ENCODE results near the gene MYCBP2.

The MYCBP2 gene

DNA sequence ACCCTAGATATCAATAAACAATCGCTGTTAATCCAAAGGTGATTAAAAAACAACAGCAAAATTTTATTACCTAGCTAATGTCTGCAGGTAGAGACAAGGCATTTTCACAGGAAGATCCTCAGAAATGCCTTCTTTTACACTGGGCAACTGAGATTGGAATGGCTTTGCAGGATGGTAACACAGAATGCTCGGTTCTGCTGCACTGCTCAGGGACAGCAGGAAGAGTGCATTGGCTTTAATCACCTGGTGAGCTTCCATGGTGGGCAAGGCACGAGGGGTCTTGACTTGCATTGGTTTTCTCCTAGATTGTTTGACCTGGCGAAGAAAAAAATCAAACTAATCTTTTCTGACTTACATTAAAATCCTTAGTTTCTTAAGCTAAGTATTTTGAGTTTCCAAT lies 231.6 kb downstream of the MYCBP2 start:
- DNase-seq (ENCODE audit: low read depth, low spot score), result no peak

DNA sequence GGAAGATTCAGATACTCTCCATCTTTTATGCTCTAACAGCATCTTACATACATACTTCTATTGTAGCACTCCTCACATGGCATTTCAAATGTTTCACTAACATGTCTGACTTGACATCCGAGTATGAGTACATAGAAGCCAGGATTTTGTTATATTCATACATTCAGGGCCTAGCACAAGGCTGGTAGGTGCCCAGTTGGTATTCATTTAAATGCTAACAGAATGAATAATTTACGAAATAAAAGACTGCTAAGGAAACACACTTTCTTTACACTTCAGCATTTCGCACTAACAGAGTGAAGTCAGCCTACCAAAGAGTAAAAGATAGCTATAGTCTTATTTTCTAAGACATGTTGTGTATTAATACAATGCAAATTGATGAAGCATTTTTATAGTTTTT lies 232.1 kb downstream of the MYCBP2 start:
- no peak for DNase-seq (ENCODE audit: low read depth, low spot score)

DNA sequence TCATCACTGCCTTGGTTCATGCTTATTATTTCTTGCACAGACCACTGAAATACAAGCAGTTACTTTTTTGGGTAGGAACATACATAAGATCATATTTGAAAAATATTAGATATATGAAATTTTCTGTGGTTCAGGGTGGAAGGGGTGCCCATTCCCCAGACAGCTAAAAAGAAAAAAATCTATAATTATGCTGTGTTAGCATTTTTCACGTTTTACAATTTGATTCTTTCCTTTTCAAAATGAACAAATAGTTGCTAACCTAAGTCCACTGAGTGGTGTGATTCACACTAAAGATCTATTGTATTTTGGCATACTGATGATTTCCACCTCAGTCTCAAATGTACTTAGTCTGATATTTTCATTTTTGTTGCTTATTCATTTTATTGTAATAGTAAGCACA lies 233.2 kb downstream of the MYCBP2 start:
- DNase-seq (ENCODE audit: low read depth, low spot score), result no peak

DNA sequence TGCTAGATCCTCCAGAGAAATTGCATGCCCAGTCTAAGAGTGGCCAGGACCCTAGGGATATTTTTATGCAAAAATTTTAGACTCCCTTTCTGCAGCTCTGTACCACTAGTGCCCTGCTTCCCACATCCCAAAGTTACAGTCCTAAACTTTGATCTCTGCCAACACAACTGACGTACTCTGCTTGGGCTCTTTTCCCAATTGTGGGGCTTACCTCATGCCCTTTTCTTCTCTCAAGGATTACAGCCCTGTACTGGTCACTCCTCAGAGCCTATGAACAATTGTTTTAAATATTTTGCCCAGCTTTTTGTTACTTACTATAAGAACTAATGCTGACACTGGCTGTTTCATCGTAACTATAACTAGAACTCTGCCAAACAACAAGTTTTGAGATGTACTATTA lies 242.1 kb downstream of the MYCBP2 start:
- no peak for DNase-seq (ENCODE audit: low read depth, low spot score)

DNA sequence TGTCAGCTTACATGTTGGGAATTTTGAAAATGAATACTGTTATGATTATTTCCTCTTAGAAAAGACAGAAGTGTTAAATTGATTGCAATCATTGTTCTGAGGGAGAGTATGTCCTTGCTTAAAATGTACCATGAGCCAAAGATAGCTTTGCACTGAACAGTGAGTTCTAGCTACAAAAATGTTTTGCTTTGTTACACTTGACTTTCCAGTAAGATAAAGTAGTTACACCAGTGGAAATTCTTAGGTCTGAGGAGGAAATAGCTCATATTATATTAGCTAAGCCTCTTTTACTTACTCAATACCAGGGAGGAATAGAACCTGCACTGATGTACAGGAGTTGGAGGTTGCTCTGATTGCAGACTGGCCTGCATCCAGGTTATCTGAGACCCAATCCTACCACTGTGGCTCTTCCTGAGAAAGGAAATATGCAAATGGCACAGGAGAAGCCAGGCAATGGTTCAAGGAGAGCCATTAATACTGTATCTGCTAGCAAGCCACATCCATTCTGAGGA lies 246.9 kb downstream of the MYCBP2 start:
- no peak for DNase-seq (ENCODE audit: low read depth, low spot score)

DNA sequence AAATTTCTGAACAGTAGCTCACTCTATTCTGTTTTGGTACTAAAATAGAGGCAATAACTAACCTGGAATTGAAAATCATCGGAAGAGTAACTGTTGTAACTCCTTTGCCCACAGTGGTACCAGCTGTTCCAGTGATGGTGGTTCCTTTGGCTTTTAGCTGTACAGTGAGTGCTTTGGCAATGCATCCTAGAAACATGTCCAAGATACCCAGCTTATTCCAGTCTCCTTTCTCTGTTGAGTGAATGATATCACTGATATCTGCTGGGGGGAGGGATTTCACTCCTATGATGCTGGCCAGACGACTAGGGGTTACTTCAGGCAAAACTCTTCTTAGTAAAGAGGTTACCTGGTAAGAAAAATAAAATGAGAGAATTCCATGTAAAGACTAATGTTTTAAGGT lies 259.4 kb downstream of the MYCBP2 start:
- no peak for DNase-seq (ENCODE audit: low read depth, low spot score)

DNA sequence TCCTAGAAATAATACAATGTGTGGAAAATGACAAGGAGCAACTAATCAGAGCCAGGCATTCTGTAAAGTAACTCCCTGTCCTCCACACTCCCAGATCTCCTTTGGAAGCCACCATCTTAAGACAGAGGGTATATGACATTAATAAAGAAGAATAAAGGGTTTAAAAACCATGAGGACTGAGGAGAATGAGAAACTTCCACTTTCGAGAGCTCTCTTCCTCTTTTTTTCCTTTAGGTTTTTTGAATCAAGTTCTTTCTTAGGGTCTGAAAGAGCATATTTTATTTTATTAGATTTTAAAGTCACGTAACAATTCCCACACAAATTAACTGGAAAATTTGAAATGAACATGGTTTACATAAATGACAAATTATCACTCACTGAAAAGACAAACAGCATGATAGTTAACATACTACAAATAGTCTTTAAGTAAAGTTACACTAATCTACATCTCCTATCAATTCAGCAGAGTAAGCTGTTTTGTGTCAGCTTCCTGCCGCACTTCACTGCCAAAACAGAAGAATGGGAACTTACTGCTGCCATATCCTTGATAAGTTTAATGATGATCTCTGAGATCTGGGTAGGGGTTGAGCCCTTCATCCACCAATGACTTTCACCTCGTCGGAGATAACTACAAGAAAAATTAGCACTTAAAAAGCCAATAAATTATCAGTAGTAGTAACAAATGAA lies 261.3 kb downstream of the MYCBP2 start:
- no peak for DNase-seq (ENCODE audit: low read depth, low spot score)

DNA sequence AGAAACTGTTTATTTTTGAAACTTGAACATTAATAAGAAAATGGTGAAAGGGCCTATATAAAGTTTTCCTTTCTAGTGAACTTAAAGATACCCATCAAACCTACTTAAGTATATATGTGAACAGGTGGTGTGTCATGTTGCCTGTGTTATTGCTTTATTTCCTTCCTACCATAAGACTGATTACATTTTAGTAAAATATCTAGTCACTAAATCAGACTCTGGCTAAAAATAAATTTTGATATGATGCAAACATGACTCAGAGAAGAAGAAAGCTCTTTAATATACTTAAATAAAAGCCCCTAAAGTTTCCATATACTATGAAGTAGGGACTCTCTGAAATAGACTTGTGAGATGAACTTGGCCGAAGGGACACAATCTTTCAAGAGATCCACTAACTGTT lies 264.8 kb downstream of the MYCBP2 start:
- DNase-seq (ENCODE audit: low read depth, low spot score), result no peak

DNA sequence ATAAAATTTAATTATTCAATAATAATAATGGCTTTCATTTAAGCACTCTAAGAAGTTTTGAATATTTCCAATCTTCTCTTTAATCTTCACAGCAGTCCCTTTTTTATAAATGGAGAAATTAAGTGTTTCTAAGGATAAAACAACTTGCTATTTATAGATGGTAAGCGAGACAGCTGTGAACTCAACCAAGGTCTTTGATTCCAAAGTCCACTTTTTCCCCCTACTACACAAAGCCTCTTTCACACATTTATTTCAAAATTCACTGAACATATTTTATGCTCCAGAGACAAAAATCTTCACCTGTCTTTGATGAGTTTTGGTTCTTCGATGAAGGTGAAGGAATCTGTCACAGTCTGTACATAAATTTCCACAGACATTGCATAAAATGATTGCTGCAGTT lies 265.5 kb downstream of the MYCBP2 start:
- DNase-seq (ENCODE audit: low read depth, low spot score), result no peak

DNA sequence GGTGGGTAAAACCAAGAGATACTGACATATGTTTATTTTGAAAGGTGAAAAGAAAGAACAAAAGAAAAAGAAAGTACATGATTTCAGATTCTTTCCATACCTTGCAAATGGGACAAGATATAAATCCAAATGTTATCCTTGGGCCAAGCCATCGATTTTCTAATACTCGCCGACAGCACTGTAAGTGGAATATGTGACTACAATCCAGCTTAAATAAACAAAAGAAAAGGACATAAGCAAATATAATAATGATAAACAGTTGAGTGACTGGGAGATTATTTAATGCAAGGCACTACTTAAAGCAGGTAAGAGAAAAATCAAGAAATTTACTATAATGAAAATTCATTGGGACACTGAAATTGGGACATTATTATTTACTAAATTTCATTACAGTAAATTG lies 270.0 kb downstream of the MYCBP2 start:
- DNase-seq (ENCODE audit: low read depth, low spot score), result no peak

DNA sequence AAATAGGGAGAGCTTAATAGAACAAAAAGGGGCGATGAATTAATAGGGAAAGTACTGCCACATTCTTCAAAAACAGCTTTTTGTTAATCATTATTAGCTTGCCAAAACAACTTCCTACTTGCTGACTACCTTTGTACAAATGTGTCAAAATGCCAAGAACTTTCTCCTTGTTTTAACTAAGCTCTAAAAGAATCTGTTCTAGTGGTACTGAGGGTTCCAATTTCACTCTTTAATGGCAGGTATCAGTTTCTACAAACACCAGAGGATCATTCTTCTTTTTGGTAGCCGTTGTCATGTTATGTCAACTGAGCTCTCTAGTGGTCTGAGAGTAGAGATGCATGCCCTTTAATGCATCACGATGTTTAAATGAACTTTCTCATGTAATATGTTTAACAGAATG lies 270.5 kb downstream of the MYCBP2 start:
- DNase-seq (ENCODE audit: low read depth, low spot score), result no peak

DNA sequence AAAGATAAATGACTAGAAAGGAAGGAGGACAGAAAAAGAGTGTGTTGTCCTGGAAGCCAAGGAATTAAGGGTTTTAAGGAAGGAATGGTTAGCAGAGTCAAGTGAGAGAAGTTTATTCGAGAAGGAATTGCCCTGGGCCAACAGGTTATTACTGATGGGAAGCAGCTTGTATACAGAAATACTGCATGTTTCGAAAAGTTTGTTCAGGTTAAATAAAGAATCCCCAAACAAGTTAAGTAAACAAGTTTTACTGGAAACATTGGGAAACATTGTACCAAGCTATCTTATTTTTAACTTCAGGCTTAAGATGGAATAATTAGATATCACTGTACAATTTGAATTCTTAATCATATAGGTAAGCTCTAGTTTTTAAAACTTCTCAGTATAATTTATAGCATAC lies 271.7 kb downstream of the MYCBP2 start:
- no peak for DNase-seq (ENCODE audit: low read depth, low spot score)

DNA sequence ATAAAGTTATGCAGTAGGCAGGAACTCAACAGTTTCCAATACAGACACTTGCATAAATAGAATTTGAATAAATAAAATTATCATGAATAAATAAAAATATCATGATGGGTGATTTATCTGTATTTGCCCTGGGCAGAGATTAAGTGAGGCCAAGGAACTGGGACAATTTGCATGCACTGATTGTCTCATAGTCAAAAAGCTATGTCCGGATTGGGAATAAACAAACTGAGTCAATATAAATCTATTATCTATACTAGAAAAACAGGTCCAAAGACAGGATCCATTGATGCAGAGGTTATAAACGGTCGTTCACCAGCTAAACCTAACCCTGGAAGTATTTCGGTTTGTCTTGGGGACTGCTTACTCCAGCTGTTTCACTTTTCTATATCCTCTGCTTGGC lies 273.7 kb downstream of the MYCBP2 start:
- DNase-seq (ENCODE audit: low read depth, low spot score), result no peak

DNA sequence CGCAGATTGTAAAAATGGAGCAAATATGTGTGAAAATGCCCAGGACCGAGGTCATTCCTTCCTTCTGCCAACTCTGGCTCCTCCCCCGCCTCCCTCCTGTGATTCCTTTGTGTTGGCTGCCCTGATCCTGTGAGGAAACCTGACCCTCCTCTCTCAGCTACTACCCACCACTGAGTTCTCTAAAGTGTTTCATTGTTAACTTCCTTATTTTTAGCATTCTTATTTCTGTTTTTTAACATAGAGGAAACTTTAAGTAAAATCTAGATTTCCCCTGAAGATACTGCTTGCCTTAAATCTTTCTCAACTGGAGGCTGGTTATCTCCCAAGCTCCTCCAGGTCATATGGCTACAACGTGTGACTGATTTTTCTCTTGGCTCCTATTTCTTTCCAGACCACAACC lies 278.2 kb downstream of the MYCBP2 start:
- no peak for DNase-seq (ENCODE audit: low read depth, low spot score)

DNA sequence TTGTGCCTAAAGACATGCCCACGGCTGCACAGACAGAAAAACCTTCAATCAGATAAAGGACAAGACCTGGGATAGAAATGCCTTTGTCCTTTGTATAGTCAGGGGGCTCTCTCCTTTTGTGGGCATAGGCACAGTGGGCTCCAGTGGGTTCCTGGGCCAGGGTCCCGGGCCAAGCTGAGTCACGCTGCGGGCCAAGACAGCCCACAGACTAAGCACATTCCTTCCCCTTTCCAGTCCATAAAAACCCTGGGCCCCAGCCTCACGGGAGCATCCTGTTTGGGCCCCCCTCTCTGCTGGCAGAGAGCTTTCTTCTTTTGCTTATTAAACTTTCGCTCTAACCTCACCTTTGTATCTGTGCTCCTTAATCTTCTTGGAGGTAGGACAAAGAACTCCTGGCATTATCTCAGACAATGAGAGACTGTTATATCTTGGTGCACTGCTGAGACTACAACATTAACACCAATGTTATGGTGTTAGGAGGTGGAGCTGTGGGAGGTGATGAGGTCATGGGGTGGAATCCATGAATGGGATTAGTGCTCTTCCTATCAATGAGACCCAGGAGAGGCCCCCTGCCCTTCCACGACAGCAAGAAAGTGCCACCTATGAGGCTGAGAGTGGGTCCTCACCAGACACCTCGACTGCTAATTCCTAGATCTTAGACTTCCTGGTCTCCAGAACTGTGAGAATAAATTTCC lies 279.1 kb downstream of the MYCBP2 start:
- DNase-seq (ENCODE audit: low read depth, low spot score), result no peak

DNA sequence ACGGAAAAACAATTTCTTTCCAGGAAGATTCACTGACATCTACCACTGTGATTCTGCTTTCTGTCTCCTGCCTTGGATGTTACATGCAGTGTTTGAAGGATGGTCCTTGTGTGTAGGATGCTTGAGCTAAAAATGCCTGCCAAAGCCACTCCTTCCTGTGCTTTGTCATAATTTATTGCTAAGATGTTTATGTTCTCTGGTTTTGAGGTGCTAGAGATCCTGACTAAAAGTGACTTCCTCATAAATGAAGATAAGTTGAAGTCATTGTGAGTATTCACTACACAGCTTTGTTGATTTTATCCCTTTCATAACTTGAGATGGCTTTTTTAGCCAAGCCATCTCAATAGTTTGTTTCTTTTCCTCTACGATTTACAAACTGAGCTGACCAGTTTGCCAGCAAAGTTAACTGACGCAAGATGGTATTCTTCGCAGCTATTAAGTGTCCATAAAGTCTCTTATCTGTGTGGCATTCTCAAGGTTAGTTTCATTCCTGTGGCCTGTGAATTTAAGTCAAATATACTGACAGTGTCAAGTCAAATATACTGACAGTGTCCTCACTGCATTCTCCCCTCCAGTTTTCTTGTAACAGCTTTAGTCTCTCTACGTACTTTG lies 284.2 kb downstream of the MYCBP2 start:
- no peak for DNase-seq (ENCODE audit: low read depth, low spot score)

DNA sequence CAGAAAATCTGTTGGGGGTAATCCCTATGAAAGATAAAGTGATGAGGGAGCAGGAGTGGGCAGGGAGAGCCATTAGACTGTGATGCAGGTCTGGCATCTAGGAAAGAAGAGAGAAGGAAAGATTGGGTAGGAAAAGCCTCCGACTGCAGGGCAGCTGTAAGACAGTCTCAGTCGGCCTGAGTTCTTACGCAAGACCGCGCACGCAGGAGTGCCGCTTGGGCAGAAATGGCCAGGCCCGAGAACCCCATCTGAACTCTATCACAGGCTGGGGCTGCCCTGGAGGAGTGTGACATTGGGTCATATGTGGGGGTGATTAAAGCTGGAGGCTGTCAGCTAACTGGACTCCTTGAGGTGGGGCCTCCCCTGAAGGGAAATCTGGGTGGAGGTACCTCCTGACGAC lies 286.1 kb downstream of the MYCBP2 start:
- no peak for DNase-seq (ENCODE audit: low read depth, low spot score)

DNA sequence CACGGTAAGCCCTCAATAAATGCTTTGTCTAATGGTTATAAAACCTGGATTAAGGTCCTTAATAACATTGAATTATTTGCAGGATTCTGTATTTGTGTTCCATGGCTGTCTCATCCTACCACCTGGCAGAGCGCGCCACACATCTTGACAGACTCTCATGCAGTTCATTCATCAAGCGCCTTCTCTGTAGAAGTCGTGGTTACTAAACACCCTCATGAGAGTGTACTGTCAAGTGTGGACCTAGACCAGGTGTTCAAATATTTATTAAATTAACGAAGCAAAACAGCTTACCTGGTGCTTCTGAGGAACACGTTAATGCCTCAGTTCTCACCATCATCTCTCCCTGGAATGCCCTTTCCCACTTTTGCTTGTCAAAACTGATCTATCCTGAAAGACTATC lies 286.8 kb downstream of the MYCBP2 start:
- no peak for DNase-seq (ENCODE audit: low read depth, low spot score)

DNA sequence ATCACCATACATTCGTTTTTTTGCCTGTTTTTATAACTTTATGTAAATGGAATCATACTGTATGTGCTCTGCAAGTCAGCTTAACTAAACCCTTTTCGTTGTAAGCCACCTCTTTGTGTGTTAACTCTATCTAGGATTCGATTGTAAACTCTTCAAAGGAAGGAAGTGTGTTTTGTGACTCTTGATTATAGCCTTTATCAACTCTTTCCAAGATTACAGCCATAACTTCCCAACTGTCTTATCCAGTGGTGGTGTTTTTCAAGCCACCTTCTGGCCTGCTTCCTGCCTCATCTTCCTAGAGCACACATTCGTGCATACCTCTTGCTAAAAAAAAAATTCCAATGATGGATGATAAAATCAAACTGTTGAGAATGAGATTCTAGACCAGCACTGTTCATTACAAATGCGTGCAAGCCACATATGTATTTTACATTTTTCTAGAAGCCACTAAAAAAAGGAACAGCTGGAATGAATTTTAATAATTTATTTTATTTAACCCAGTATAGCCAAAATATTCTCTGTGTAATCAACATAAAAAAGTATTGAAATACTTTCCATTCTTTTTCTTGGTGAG lies 287.9 kb downstream of the MYCBP2 start:
- DNase-seq (ENCODE audit: low read depth, low spot score), result no peak

DNA sequence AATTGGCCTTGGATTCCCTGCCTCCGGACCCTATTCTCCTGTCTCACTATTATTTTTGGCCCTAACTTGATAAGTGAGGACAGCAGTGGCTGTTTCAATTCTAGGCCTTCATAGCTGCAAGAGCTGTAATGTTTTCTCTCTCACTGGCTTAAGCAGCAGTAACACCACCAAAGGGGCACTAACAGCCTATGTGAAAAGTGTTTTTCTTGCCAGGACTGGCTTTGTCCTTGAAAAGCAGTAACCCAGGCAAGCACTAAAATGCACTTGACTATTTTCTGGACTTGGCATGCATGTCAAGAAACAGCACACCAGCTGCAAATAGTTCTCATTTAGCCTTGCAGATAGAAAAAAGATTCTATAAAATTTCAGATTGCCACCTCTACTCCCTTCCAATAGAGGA lies 290.6 kb downstream of the MYCBP2 start:
- DNase-seq (ENCODE audit: low read depth, low spot score), result no peak

DNA sequence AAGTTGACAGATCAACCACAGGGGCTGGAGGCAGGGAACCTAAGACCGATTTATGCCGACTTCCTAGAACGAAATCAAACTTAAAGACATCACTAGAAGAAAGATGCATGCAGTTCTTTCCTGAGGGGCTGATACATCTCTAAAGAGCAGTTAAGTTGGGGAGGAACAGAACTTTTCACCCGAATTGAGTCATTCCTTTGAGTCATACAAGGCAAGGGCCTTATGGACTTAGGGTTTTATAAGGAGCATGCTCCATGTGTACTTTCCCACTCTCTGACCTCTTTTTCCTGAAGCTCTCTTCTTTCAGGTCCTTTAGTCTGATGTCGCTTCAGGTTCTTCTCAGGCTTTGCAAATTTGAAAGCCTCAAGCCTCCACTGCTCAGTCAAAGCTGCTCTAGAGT lies 292.0 kb downstream of the MYCBP2 start:
- DNase-seq (ENCODE audit: low read depth, low spot score), result no peak

DNA sequence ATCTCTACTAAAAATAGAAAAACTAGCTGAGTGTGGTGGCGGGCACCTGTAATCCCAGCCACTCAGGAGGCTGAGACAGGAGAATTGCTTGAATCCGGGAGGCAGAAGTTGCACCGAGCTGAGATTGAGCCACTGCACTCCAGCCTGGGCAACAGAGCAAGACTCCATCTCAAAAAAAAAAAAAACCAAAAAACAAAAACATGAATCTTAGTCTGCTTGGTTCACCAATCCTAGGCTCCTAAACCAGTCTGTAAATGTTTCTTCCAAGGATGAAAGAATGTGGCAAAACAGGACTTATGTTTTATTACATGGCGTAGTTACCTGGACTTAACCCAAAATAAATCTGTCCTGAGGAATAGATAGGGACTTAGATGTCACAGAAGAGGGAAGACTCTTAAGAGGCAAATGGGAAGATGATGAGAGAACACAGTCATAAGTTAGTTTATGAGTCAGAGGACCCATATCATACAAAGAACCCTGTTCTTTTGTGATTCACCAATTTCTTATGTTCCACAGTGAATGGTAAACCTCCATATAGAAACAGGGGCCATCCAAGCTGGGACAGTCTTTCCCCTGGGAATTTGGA lies 293.1 kb downstream of the MYCBP2 start:
- DNase-seq (ENCODE audit: low read depth, low spot score), result no peak
